Ascending aorta (tissue), 2 donors: Measurements from ENCODE around the gene FBXO22. TPM values are rescaled to one million over a fixed set of nuclear protein-coding genes. Genes with fewer than 3 reads are reported as not detected.

Experiments
- DNase-seq, 2 donors: peaks; one replicate each; pipeline ENCODE4 v3.0.0-alpha.2; 2019; ENCODE audit warnings: low spot score in 2 of 2
- H3K27ac ChIP-seq, 2 donors: fragments of 200-600 bp; sonication (generic); one replicate each; pipeline ENCODE4 v1.5.1; 2016 to 2017; ENCODE audit warnings: mild to moderate bottlenecking in 1 of 2
- H3K27me3 ChIP-seq: fragments of 200-600 bp; sonication (generic); one replicate; pipeline ENCODE4 v1.5.1; 2017
- H3K36me3 ChIP-seq, 2 donors: fragments of 200-600 bp; sonication (generic); one replicate each; pipeline ENCODE4 v1.5.1; 2016
- H3K4me1 ChIP-seq, 2 donors: fragments of 200-600 bp; sonication (generic); one replicate each; pipeline ENCODE4 v1.5.1; 2016 to 2017; ENCODE audit warnings: mild to moderate bottlenecking in 1 of 2
- H3K4me3 ChIP-seq, 2 donors: fragments of 200-600 bp; sonication (generic); one replicate each; pipeline ENCODE4 v1.5.1; 2016 to 2017; ENCODE audit warnings: mild to moderate bottlenecking in 1 of 2
- H3K9me3 ChIP-seq, 2 donors: fragments of 200-600 bp; sonication (generic); one replicate each; pipeline ENCODE4 v1.5.1; 2016
- CTCF ChIP-seq, 3 experiments: fragments of 200-600 bp in 2 of 3; fragments of 450-650 bp in 1 of 3; sonication (generic) in 2 of 3; IDR thresholded peaks; one replicate each; pipeline ENCODE4 v1.5.1; 2016 to 2019; ENCODE audit warnings: antibody characterized with exemption in 3 of 3, mild to moderate bottlenecking in 1 of 3, moderate library complexity in 1 of 3
- intact Hi-C: fragments of 100-400 bp; cut with DNase I; formaldehyde crosslinking; loops from one replicate; pipeline ENCODE4 v1.15.1; 2023
- total RNA-seq: library from RNA; depleted of rRNA; stranded (reverse); fragments of >200 nt; gene quantifications from one replicate; pipeline ENCODE4 v1.1.0, GENCODE V29; 2016

Gene FBXO22
- total RNA-seq, 1 donor from 2014 or later = 2.9 TPM

- no peak for DNase-seq
- peaks cover 0 to 10% of the 10 kb centered on the region in 2 donors for H3K9me3 ChIP-seq
- H3K4me3 ChIP-seq = no peak overlapping the region
- H3K27me3 ChIP-seq = no peaks in the 10 kb centered on the region
- no peaks in the 10 kb centered on the region for H3K36me3 ChIP-seq
- no peaks in the 10 kb centered on the region for H3K4me1 ChIP-seq
- no peak overlapping the region for H3K27ac ChIP-seq
- no peak for TF ChIP-seq CTCF (IDR thresholded peaks at IDR 0.05)
- intact Hi-C loops = no loop called here
Observed at GRCh38 chr15:75989045-75989444, 85.4 kb downstream of the FBXO22 start.

GRCh38 chr15:75989875-75990274 lies 86.2 kb downstream of the FBXO22 start:
- no peak overlapping the region for H3K27ac ChIP-seq
- no peaks in the 10 kb centered on the region for H3K4me1 ChIP-seq
- H3K36me3 ChIP-seq = no peaks in the 10 kb centered on the region
- H3K9me3 ChIP-seq = peaks cover 0 to 11% of the 10 kb centered on the region in 2 donors
- H3K4me3 ChIP-seq = no peak overlapping the region
- intact Hi-C loops = no loop called here
- no peaks in the 10 kb centered on the region for H3K27me3 ChIP-seq
- no peak for TF ChIP-seq CTCF (IDR thresholded peaks at IDR 0.05)
- DNase-seq = no peak

Other genes with a start within 250 kb of the FBXO22 start
- gene CSPG4, start 191.0 kb upstream of the FBXO22 start, total RNA-seq = 258 TPM
- 40.3 TPM for gene UBE2Q2, start 60.4 kb upstream of the FBXO22 start, total RNA-seq
- not detected for gene NRG4, start 108.5 kb downstream of the FBXO22 start, total RNA-seq
- gene TMEM266, start 156.1 kb downstream of the FBXO22 start, total RNA-seq = not detected